Endothelial cell of umbilical vein (primary cell): ENCODE results near the gene ZNF689.

Experiments used
- CTCF ChIP-seq, 2 donors: IDR thresholded peaks; 1 replicate in 1 of 2; 2 replicates in 1 of 2; pipeline ENCODE4 v1.5.1; 2011; ENCODE audit warnings: low read length in 2 of 2, mild to moderate bottlenecking in 2 of 2, moderate library complexity in 2 of 2, control low read depth in 1 of 2, inconsistent platforms in 1 of 2, low read depth in 1 of 2; ENCODE audit not compliant: insufficient read depth in 1 of 2; ENCODE audit errors: extremely low read depth in 1 of 2
- EZH2 ChIP-seq: IDR thresholded peaks from 2 replicates; pipeline ENCODE4 v1.6.1; 2012; ENCODE audit warnings: borderline replicate concordance, low read depth, mild to moderate bottlenecking, moderate library complexity, low read length, inconsistent platforms; ENCODE audit not compliant: severe bottlenecking
- JUN ChIP-seq: IDR thresholded peaks from 2 replicates; pipeline ENCODE4 v1.6.1; 2011; ENCODE audit warnings: borderline replicate concordance, low read depth; ENCODE audit not compliant: insufficient read length, insufficient read depth
- MYC ChIP-seq: IDR thresholded peaks from one replicate; pipeline ENCODE4 v1.6.1; 2011; ENCODE audit warnings: mild to moderate bottlenecking, low read depth, low read length
- POLR2A ChIP-seq: IDR thresholded peaks from 2 replicates; pipeline ENCODE4 v1.6.1; 2012; ENCODE audit warnings: low read depth, mild to moderate bottlenecking, control low read depth, low read length
- POLR2AphosphoS5 ChIP-seq: IDR thresholded peaks from 2 replicates; pipeline ENCODE4 v1.6.1; 2012; ENCODE audit warnings: low read depth, mild to moderate bottlenecking, control low read depth, low read length, moderate library complexity; ENCODE audit not compliant: insufficient read depth

GRCh38 chr16:30620169-30620568 is 10.0 kb upstream of the ZNF689 start:
- TF ChIP-seq CTCF (IDR thresholded peaks at IDR 0.05; ENCODE audit: extremely low read depth in 1 of 2, insufficient read depth in 1 of 2, low read depth in 1 of 2, low read length in 2 of 2) (no peak), POLR2A (no peak), EZH2 (no peak), MYC (no peak), POLR2AphosphoS5 (no peak), JUN (no peak)
